Retinal pigment epithelial cell (primary cell): ENCODE results near the gene NR1H3.

Experiments
- DNase-seq: peaks from one replicate; pipeline ENCODE4 v3.0.0-alpha.2; 2010; ENCODE audit warnings: low read depth
- H3K4me3 ChIP-seq: 2 replicates; pipeline ENCODE4 v1.5.1; 2011; ENCODE audit warnings: mild to moderate bottlenecking, low read length, control low read depth, moderate library complexity
- TF ChIP-seq, protein P1 (sequence below): conservative IDR thresholded peaks from 2 replicates; pipeline ENCODE4 v1.5.1; 2011; ENCODE audit warnings: low read depth, low read length, control low read depth, inconsistent platforms

NR1H3 gene

DNA sequence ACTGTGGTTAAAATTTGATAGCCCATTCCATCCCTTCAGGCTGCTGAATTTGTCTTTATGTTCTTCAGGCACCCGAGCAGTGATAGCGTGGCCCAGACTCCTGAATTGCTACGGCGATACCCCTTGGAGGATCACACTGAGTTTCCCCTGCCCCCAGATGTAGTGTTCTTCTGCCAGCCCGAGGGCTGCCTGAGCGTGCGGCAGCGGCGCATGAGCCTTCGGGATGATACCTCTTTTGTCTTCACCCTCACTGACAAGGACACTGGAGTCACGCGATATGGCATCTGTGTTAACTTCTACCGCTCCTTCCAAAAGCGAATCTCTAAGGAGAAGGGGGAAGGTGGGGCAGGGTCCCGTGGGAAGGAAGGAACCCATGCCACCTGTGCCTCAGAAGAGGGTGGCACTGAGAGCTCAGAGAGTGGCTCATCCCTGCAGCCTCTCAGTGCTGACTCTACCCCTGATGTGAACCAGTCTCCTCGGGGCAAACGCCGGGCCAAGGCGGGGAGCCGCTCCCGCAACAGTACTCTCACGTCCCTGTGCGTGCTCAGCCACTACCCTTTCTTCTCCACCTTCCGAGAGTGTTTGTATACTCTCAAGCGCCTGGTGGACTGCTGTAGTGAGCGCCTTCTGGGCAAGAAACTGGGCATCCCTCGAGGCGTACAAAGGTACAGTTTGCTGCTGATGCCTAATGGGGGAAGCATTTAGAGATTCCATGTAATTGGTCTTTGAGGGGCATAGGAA is 16.9 kb downstream of the NR1H3 start:
- TF ChIP-seq, protein P1, sequence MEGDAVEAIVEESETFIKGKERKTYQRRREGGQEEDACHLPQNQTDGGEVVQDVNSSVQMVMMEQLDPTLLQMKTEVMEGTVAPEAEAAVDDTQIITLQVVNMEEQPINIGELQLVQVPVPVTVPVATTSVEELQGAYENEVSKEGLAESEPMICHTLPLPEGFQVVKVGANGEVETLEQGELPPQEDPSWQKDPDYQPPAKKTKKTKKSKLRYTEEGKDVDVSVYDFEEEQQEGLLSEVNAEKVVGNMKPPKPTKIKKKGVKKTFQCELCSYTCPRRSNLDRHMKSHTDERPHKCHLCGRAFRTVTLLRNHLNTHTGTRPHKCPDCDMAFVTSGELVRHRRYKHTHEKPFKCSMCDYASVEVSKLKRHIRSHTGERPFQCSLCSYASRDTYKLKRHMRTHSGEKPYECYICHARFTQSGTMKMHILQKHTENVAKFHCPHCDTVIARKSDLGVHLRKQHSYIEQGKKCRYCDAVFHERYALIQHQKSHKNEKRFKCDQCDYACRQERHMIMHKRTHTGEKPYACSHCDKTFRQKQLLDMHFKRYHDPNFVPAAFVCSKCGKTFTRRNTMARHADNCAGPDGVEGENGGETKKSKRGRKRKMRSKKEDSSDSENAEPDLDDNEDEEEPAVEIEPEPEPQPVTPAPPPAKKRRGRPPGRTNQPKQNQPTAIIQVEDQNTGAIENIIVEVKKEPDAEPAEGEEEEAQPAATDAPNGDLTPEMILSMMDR, result no peak
- no peak overlapping the region for H3K4me3 ChIP-seq
- no peak for DNase-seq

DNA sequence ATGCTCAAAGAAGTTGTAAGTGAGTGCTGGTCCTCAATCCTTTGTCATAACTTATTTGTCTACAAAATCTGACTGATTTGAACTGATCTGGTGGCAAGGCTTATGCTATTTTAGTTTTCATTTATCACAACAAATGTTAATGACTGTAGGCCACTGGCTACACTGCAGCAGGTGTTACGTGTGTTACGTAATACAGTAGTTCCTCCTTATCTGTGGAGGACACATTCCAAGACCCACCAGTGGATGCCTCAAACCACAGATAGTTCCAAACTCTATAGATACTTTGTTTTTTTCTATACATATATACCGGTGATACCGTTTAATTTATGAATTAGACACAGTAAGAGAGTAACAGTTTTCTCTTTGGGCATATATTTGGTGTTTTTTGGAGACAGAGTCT is 19.1 kb downstream of the NR1H3 start:
- TF ChIP-seq, protein P1, result no peak
- H3K4me3 ChIP-seq, result no peak overlapping the region
- no peak for DNase-seq

DNA sequence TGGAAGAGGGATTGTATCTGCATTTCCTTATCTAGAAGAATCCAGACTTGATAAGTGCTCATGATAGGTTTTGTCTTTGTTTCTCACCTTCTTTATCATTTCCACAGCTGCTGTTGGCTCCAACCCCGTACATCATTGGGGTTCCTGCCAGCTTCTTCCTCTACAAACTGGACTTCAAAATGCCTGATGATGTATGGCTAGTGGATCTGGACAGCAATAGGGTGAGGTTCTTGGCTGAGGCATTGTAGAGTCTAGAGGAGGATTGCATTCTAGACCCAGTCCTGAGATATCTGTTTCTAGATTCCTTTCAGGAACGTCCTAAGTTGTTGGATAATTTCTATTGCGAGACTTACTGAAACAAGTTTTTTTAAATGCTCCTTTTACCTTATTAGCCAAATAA is 20.3 kb downstream of the NR1H3 start:
- no peak overlapping the region for H3K4me3 ChIP-seq
- TF ChIP-seq, protein P1, result no peak
- no peak for DNase-seq

DNA sequence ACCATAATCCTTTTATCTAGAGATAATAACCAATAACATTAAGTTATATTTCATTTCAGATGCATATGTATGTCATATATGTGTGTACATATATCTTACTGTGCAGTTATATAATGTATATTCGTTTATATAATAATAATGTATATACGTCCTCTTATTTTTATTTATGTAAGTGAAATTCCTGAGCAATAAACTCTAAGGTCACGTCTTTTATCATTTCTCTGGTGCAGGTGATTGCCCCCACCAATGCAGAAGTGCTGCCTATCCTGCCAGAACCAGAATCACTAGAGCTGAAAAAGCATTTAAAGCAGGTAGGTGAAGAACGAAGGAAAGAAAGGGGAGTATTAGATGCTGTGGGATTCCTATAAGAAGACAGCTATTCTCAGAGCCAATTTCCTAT is 21.0 kb downstream of the NR1H3 start:
- TF ChIP-seq, protein P1, result no peak
- no peak for DNase-seq
- no peak overlapping the region for H3K4me3 ChIP-seq

DNA sequence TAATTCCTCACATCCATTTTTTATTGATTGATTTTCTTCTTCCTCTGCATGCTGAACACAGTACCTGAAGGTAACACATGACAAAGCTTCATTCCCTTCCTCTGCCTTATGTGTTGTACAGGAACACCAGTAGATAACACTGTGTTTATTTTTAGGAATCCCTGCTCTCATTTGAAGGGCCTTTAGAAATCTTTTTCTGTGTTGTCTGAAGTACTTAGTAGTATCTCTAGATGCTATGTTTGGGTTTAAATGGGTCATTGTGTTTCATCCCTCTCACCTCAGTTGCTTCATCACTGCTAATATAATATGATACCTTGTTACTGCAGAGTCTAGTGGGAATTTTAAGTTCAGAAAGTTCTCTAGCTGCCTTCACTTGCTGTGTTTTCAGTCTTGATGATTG is 22.3 kb downstream of the NR1H3 start:
- DNase-seq, result no peak
- H3K4me3 ChIP-seq, result no peak overlapping the region
- TF ChIP-seq, protein P1, result no peak

DNA sequence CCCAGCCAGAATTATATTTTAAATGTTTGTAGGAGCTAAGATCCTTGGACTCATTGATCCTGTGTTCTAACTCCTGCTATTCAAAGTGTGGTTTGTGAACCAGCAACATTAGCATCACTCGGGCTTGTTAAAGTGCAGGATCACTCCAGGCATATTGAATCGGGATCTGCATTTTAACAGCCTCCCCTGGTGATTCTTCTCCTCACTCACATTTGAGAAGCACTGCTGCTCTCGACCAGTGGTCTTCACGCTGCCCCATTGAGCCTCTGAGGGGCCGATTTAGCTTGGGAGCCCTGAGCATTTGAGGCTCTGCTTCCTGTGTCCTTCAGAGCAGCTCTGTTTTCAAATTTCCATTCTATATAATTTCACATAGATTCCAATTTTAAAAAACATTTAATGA is 23.1 kb downstream of the NR1H3 start:
- no peak overlapping the region for H3K4me3 ChIP-seq
- TF ChIP-seq, protein P1, result no peak
- no peak for DNase-seq

DNA sequence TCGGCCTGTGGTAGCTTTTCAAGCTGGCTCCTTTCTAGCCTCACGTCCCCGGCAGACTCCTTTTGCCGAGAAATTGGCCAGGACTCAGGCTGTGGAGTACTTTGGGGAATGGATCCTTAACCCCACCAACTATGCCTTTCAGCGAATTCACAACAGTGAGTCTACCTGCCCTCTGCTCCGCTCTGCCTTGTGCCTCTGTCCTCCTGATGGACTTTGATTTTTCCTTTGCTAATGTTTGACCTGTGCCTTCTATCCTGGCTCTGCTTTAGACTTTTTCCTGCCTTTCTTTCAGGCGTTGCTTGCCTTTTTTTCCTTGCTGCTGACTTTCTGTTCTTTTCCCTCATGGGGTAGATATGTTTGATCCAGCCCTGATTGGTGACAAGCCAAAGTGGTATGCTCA is 24.7 kb downstream of the NR1H3 start:
- TF ChIP-seq, protein P1, result no peak
- H3K4me3 ChIP-seq, result no peak overlapping the region

More for the DNA sequence above, 24.7 kb downstream of the NR1H3 start:
- no peak for DNase-seq
